GM20431 (cell line): ENCODE results near the gene SLC24A4.

Source experiments
- in situ Hi-C: fragments of 300-500 bp; cut with MseI, MboI; formaldehyde crosslinking; loops from one replicate; pipeline ENCODE4 v1.15.0; 2020; ENCODE audit warnings: low sequenced_read_pairs; ENCODE audit not compliant: unreplicated experiment

SLC24A4 gene

DNA sequence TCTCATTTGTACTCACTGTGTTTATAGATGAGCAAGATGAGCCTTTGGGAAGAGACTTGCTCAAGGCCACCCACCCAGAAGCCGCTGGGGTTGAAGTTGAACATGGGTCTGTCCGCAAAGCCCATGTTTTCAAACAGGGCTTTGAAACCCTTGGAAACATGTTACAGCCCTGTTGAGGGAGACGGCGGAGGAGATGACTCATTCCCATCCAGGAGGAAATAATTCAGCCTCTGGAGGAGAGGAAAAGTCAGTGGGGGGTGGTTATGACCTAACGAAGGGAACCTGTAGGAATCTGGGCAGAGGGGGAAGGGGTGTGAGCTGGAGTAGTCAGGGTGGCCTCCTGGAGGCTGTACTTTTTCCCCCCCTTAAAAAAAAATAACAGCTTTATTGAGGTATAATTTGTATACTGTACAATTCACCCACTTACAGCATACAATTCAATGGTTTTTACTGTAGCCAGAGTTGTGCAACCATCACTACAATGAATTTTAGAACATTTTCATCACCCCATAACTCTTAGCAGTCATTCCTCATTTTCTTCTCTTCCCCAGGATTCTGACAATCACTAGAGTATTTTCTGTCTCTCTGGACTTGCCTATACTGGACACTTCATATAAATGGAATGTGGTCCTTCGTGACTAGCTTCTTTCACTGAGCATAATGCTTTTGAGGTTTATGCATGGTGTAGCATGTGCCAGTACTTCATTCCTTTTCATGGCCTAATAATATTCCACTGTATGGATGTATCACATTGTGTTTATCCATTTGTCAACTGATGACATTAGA, 188.7 kb downstream of the SLC24A4 start:
- in situ Hi-C loops = no loop called here

DNA sequence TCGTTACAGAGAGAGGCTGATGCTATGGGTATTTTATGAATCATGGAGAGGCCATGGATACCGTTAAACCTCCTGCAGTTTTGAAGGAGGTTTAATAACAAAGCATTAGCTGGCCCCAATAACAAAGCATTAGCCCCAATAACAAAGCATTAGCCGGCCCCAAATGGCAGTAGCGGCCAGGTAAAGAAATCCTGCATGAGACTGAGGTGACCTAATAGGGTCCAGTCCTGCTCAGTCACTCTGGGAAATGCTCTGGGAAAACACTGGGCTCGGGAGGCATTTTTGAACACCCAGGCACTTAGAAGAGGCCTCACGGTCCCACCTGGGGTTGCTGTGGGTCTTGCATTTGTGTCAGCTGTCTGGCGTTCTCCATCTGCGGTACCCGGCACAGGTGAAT, 189.8 kb downstream of the SLC24A4 start:
- in situ Hi-C loops = no loop called here

DNA sequence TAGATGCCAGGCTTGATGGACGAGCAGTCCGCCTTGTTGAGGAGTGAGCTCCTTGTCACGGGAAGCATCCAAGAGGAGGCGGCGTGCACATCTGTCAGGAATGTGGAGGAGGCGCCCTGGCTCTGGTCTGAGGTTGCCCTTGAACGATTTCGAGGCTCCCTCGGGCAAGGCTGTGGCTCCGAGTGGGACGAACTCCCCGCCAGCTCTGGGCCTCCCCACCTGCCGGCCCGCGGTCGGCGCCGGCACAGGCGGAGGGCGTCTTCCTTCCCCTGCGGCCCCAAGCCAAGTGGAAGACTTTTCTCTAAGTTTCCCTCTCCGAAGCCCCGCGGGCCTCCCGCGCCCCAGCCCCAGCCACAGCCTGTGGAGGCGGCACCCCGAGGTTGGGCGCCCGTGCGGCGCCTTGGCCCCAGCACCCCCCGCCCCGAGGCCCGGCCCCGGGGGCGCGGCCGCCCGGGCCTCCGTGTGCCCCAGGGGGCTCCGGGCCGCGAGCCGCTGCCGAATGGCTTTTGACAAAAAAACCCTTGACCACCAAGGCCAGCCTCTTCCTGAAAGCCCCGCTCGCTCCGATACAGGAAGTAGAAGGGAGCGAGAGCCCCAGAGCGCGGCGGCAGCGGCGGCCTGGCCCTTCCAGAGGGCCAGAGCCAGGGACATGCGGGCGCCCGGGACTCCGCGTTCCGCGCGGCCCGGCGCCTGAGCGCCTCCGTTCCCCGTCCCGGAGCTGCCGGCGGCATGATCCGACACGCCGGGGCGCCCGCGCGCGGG, 190.4 kb downstream of the SLC24A4 start, which contains the start of gene RIN3:
Gene RIN3, plus strand, starts transcription at position 578 of the 762 bp plus-strand sequence. Its CDS starts 152 bp downstream, at position 730.
- in situ Hi-C loops = no loop called here

DNA sequence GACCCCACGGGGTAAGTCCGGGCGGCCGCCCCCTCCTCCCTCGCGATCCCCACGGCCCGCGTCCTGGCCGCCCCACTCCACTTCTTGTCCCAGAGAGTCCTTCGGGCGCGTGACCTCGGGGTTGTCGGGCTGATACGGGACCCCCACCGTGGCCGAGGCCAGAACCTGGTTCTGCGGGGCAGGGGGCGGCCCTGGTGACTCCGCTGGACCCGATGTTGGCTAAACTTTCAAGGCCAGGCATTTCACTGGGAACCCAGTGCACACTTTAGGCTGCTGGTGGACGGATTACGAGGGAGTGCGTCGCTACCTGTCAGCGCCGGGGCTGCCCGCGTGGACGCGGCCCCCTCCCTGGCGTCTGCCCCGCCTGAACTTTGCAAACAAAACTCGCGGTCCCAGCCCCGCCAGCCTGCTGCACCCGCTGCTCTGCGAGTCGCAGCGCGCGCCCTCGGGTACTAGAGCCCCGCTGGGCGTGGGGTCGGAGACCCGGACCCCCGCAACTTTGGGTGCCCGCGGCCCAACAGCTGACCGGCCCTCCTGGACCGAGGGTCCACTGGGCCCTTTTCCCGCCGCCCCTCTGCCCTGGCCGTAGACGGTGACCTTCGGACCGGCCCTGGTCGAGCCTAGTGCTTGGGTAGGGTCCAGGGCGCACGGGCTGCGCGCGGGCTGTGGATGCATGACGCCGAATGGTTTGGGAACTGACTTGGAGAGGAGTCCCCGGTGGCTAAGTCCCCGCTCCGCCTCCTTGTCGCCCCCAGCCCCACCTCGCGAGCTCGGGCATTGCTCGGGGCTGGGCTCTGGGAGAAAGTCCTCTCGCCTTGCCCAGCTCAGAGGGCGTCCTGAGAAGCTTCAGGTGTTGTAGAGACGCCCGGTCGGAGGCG, 191.2 kb downstream of the SLC24A4 start:
- in situ Hi-C loops = no loop called here

DNA sequence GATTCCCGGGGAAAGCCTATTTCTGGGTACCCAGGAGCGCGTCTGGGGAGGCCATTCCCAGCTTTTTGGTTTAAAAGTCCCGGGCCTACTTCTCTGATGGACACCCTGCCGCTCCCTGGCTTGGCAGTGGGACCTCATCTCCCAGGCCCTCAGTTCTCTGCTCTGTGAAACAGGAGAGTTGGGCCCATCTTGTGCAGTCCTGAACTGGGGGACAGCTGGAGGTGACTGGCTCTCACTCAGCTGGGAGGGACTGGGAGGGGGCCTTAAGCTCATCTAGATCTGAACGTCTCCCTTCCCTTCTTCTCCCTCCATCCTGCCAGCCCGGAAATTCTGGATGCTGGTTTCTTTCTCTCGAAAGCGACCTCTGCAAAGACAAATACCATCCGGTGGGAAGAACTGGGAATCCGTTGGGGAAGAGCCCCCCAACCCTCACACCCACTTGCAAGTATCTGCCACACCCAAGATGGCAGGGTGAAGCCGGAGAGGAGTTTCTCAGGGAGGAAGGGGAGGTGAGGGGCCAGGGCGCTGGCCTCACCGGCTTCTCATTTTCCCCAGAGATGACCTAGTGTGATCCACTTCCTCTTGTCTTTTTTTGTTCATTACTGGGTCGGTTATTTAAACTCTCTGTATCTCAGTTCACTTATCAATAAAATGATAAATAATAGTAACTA, 192.0 kb downstream of the SLC24A4 start:
- in situ Hi-C loops = no loop called here

DNA sequence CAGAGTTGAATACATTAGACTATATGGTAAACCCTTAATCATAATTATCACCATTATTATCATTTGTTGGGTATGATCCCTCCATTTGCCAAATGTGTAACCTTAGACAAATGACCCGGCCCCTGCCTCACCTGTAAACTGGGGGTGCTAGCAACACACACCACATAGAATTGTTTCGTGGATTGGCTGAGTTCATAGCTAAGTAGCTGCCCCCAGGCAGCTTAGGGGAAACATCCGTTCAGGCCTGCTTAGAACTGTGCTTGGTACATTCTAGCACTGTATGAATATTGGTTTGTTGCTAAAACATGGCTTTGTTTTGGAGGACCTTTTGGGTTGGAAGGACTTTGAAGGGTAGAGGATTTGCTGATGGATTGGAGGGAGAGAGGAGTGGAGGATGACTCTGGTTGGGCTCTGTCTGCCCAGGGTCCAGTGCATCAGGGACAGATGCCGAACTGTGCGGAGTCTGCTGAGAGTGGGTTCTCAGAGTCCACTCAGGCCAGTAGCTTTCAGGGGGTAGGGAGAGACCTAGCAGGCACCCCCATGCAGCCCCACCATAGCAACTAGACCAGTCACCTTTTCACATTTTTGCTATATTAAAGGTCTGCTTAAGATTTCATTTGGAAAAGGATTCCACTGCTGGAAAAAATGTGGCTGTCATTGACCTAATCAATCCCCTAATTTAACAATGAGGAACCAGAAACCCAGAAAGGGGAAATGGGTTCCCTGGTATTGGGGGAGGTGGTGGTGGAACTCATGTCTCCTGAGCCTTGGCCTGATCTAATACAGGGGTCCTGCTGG, 192.8 kb downstream of the SLC24A4 start:
- in situ Hi-C loops = no loop called here

DNA sequence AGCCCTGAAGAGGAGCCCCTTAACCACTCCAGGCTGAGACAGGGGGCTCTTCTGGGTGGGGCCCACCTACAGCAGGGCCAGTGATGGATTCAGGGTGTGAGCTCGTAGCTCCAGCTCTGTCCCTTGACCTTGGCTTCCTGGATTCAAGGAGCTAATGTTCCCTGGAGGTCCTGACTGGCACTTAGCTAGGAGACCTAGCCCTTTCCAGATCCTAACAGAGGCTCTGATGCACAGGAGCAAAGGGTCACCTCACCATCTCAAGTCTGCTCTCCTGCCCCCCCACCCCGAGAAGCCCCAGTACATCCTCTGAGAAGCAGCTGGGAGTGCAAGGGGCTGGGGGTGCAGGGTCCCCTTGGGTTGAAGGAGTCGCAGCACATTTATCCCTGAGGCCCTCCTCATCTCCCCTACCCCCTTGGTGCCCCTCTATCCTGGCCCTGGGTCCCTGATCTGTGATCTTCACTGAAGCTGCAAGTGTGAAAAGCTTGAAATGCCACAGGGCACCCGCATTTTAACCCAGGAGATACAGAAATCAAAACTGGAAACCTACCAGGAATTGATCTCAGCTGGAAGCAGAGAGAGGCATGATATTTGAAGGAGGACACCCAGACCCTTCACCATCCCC, 193.5 kb downstream of the SLC24A4 start:
- in situ Hi-C loops = no loop called here

DNA sequence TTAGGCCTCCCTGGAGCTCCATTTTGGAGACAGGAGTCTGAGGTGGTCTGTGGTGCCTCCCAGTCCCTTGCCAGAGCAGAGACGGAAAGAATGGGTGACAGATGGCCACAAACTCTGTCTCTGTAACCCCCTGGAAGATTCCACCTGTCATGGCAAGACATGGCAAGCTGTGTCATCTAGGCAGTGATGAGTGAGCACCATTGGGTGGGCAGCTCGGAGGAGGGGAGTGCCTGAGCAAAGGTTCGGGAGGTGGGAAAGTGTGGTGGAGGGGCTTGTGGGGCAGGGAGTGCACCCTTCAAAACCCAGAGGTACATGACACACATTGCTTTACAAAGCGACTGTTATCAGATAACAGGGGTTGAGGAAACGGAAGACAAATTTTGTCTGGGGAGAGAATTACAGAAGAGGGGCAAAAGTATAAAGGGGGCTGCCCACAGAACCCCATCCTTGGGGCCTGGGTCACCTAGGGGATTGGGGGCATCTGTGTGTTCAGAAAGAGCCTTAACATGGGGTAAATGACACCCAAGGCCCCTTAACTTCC, 194.1 kb downstream of the SLC24A4 start:
- in situ Hi-C loops = no loop called here

DNA sequence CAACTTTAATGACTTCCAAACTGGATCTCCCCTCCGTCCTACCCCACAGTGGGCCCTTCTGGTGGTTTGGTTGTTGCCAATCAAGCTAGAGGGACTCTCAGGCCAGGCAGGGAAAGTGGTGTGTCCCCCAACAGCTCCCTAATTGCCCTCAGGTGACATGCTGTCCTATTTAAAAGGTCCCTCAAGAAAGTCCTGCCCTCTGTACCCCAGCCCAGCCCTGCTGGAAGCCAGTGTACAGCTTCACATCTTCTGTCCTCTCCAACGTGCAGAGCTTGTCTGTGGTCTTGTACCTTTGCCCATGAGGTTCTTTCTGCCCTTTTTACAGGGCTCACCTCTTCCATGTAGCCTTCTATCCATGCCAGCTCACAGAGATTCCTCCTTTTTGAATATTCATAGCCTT, 194.8 kb downstream of the SLC24A4 start:
- in situ Hi-C loops = no loop called here

DNA sequence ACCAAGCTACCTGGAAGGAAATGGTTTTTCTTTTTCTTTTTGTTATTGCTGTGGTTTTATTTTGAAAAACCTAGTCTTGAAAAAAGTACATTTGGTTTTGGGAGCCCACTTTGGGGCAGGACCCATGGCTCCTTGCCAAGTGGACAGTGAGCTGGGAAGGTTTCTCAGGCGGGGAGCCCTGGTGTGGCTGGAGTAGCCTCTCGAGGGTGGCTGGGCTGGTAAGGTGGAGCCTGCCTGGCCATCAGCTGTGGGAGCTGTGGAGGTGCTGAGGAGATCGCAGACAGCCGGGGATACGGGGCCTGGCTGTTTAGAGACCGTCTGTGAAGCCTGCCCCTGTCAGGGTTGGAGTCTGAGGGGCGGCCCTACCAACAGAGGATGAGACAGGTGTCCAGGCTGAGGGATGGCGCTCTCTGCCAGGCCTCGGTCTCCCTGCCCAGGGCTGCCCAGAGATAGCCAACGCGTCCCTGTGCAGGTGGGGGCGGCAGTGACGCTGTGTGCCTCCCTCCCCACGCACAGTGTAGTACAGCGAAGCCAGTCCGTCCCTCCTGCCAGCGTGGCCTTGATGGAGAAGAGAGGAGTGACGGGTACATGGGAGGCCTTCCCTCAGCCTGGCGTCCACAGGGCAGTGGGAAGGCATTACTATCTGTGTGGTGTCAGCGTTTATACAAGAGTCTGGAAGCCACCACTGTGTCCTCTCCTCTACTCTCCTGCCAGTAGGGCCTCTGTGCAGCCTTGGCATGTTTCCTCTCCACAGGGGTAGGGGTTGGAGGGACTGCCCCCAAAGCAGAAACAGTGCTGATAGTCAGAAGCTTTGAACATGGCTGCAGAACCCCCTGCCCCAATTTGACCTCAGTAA, 196.5 kb downstream of the SLC24A4 start:
- in situ Hi-C loops = no loop called here

DNA sequence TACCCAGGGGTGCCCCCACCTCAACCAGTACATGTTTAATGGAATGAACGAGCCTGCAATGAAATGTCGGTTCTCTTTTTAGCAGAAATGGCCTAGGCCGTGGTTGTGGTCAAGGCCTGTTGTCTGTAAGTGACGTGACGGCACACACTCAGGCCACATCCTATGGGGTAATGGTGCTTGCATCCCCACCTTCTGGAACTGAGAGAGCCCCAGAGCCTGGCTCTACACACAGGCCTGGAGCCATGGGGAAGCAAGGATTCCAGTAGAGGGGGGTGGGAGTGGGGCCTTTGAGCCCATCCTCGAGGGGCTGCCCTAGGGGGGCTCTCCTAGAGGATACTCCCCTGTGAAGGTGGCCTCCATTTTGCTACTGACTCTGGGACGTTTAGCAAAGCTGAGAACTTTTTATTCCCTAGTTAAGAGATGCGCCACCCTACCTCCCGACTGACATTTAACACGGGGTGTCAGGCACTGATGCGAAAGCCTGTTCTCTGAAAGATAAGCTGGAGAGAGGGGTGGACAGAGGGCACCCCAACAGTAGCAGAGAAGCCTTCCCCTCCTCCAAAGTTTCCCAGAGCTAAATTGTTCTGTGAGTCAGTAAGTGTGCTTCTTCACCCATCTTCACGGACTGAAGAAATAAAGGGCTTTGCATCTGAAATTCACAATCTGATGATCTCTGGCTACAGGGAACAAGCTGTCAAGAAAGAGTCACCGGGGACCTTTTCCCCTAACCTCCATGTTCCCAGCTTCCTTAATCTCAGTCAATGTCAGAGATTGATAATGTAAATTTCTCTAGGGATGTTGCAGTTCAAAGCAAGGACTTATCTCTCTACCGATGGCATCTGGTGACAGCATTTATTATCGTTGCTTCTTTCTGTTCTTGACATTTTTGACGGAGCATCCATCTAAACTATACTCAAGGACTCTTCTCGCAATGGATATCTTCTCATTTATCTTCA, 197.4 kb downstream of the SLC24A4 start:
- in situ Hi-C loops = no loop called here

DNA sequence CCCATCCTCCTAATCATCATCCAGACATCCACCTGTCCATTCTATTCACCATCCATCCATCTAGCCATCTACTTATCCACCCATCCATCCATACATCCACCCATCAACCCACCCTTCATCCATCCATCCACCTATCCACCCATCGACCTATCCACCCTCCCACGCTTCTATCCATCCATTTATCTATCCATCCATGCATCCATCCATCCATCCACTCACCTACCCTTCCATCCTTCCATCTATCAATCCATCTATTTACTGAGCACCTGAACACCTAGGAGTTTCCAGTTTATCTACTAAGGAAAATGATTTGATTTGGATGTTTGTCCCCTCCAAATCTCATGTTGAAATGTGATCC, 198.1 kb downstream of the SLC24A4 start:
- in situ Hi-C loops = no loop called here

DNA sequence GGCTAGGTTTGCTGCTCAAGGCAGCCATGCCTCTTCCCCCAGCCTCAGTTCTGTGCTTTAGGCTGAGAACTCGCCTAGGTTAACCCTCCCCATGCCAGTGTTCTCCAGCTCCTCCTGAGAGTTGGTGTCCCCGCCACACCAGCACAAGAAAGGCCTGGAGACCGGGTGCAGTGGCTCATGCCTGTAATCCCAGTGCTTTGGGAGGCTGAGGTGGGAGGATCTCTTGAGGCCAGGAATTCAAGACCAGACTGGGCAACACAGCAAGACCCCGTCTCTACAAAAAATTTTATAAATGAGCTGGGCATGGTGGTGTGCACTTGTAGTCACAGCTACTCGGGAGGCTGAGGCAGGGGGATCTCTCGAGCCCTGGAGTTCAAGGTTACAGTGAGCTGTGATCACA, 200.8 kb downstream of the SLC24A4 start:
- in situ Hi-C loops = no loop called here

DNA sequence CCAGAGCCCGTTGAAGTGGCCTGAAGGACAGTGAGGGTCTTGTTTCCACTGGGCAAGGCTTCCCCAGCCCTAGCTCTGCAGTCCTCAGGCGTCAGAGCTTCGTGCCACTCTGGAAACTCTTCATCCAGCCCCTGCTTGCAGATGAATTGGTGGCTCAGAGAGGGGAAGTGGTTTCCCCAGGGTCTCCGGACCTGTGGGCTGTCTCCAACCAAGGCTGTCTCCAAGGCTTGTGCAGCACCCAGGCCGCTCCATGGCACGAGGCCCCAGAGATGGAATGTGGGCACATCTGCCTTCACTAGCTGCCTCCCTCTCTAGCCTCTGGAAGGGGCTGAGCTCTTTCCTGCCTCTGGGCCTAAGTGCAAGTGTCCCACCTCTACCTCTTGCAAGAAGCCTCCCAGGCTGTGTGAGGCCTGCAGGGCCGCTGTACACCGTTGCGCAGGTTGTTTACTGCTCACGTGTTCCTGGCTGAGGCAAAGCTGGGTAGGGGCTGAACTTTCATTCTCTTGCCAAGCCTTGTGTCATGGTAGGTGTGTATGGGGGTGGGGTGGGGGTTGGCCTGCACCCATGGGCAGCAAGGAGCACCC, 201.7 kb downstream of the SLC24A4 start:
- in situ Hi-C loops = no loop called here

DNA sequence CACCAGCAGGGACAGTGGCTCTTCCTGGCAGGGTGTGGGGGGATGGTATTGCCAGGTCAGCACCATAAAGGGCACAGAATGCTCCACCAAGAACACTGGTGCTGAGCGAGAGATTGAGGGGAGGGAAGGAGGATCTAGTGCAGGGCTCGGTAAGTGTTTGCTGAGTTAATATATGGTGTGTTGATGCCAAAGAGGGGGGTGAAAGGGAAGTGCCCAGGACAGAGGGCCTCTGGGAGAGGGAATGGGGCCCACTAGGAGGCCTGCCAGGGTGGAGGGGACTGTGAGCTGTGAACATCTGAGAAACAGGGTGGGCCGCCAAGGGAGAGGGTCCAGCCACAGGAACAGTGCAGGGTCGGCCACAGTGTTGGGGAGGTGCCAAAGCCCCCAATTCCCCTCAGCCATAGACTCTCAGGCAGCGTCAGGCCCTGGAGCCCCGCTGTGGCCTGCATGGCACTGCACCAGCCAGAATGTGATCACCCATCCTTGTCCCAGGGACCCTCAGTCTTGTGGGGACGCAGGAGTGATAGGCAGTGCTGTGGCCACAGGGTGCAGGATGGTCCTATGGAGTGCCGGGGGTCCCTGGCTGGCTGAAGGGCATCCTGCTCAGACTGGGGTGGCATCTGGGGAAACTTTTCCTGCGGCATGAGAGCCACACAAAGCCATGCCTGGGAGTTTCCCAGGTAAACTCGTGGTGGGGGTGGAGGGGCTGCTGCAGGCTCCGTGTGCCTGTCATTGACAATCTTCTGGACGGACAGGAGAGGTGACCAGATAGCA, 202.5 kb downstream of the SLC24A4 start:
- in situ Hi-C loops = no loop called here

DNA sequence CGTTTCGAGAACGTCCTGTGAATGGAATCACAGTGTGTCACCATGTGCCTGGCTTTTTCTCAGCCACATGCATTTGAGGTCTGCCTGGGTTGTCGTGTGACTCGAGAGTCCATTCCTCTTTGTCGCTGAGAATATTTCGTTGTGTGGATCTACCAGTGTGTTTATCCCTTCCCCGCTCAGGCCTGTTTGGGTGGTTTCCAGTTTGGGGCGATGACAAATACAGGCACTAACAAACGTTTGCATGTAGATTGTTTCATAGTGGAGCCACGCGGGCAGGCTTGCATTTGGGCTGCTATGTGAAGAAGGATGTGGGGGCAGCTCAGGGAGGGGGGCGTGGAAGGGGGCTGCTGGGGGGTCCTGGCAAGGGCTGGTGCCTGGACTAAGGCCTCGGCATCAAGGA, 204.8 kb downstream of the SLC24A4 start:
- in situ Hi-C loops = no loop called here
